SK-N-SH treated with all-trans-retinoic acid at 6 μM for 48 hours (cell line): ENCODE measurements around the gene PHLDA3.

ENCODE experiments used
- ATAC-seq: fragments of 200-7000 bp; cut with Tn5 transposase; 3 replicates; pipeline ENCODE4 v1.9.1; 2020; ENCODE audit warnings: mild to moderate bottlenecking, moderate library complexity
- ARNTL ChIP-seq: fragments of 450-650 bp; formaldehyde crosslinking; IDR thresholded peaks from 2 replicates; pipeline ENCODE4 v1.5.0; 2020; ENCODE audit warnings: low read depth, mild to moderate bottlenecking, moderate library complexity, borderline replicate concordance
- BACH2 ChIP-seq: fragments of 250-450 bp; sonication (Bioruptor Pico); IDR thresholded peaks from 2 replicates; pipeline ENCODE4 v1.9.0; 2021; ENCODE audit warnings: mild to moderate bottlenecking, borderline replicate concordance
- CREB5 ChIP-seq: fragments of 250-450 bp; sonication (Bioruptor Pico); IDR thresholded peaks from 2 replicates; pipeline ENCODE4 v1.5.1; 2020; ENCODE audit warnings: low read depth, mild to moderate bottlenecking, moderate library complexity
- CSDC2 ChIP-seq: fragments of 250-450 bp; sonication (Bioruptor Pico); IDR thresholded peaks from 2 replicates; pipeline ENCODE4 v1.5.0; 2020; ENCODE audit warnings: mild to moderate bottlenecking, moderate library complexity
- CSRNP3 ChIP-seq: fragments of 250-450 bp; sonication (Bioruptor Pico); IDR thresholded peaks from 2 replicates; pipeline ENCODE4 v1.5.1; 2021; ENCODE audit warnings: mild to moderate bottlenecking, moderate library complexity
- GLIS3 ChIP-seq: fragments of 250-450 bp; sonication (Bioruptor Pico); IDR thresholded peaks from 2 replicates; pipeline ENCODE4 v1.5.0; 2020; ENCODE audit warnings: mild to moderate bottlenecking, moderate library complexity
- ISL1 ChIP-seq: fragments of 250-450 bp; sonication (Bioruptor Pico); IDR thresholded peaks from 2 replicates; pipeline ENCODE4 v2.1.2; 2022; ENCODE audit warnings: mild to moderate bottlenecking, moderate library complexity
- PATZ1 ChIP-seq: fragments of 250-450 bp; sonication (Bioruptor Pico); IDR thresholded peaks from 2 replicates; pipeline ENCODE4 v1.8.0; 2020; ENCODE audit warnings: mild to moderate bottlenecking, moderate library complexity, borderline replicate concordance
- POU6F1 ChIP-seq: fragments of 250-450 bp; sonication (Bioruptor Pico); IDR thresholded peaks from 2 replicates; pipeline ENCODE4 v1.8.0; 2021; ENCODE audit warnings: low read depth, mild to moderate bottlenecking, moderate library complexity, borderline replicate concordance
- PPARA ChIP-seq: fragments of 250-450 bp; sonication (Bioruptor Pico); IDR thresholded peaks from 2 replicates; pipeline ENCODE4 v1.5.0; 2020; ENCODE audit warnings: mild to moderate bottlenecking, borderline replicate concordance
- SNAI2 ChIP-seq: fragments of 250-450 bp; sonication (Bioruptor Pico); IDR thresholded peaks from 2 replicates; pipeline ENCODE4 v1.5.0; 2020; ENCODE audit warnings: mild to moderate bottlenecking, moderate library complexity
- TCF4 ChIP-seq: fragments of 250-450 bp; sonication (Bioruptor Pico); IDR thresholded peaks from 2 replicates; pipeline ENCODE4 v1.8.0; 2021; ENCODE audit warnings: mild to moderate bottlenecking, moderate library complexity, borderline replicate concordance
- TOX ChIP-seq: fragments of 250-450 bp; sonication (Bioruptor Pico); IDR thresholded peaks from 2 replicates; pipeline ENCODE4 v1.8.0; 2021; ENCODE audit warnings: mild to moderate bottlenecking, moderate library complexity, borderline replicate concordance
- TSHZ2 ChIP-seq: fragments of 250-450 bp; sonication (Bioruptor Pico); IDR thresholded peaks from 2 replicates; pipeline ENCODE4 v1.5.0; 2020; ENCODE audit warnings: mild to moderate bottlenecking, moderate library complexity
- ZC3H10 ChIP-seq: fragments of 250-450 bp; sonication (Bioruptor Pico); IDR thresholded peaks from 2 replicates; pipeline ENCODE4 v1.5.1; 2021; ENCODE audit warnings: mild to moderate bottlenecking, moderate library complexity
- ZFP30 ChIP-seq: fragments of 450-650 bp; formaldehyde crosslinking; IDR thresholded peaks from 2 replicates; pipeline ENCODE4 v1.5.0; 2022; ENCODE audit warnings: mild to moderate bottlenecking, moderate library complexity
- ZNF70 ChIP-seq: fragments of 450-650 bp; formaldehyde crosslinking; IDR thresholded peaks from 2 replicates; pipeline ENCODE4 v1.5.0; 2020; ENCODE audit warnings: mild to moderate bottlenecking, moderate library complexity
- ZNF8 ChIP-seq: fragments of 450-650 bp; formaldehyde crosslinking; IDR thresholded peaks from 2 replicates; pipeline ENCODE4 v1.5.0; 2020; ENCODE audit warnings: mild to moderate bottlenecking, moderate library complexity

Gene PHLDA3

GRCh38 chr1:201434266-201434665, 34.7 kb downstream of the PHLDA3 start:
- TF ChIP-seq CSDC2 (CRISPR knock-in tag) = no peak
- TF ChIP-seq CREB5 (CRISPR knock-in tag) = no peak
- TF ChIP-seq GLIS3 (CRISPR knock-in tag) = no peak
- TF ChIP-seq BACH2 (CRISPR knock-in tag) = no peak
- TF ChIP-seq ZNF70 = no peak
- TF ChIP-seq TSHZ2 (CRISPR knock-in tag) = no peak
- TF ChIP-seq CSRNP3 (CRISPR knock-in tag) = no peak
- no peak for TF ChIP-seq SNAI2
- no peak for TF ChIP-seq PATZ1
- TF ChIP-seq TOX (CRISPR knock-in tag) = no peak
- TF ChIP-seq POU6F1 (CRISPR knock-in tag) = no peak
- ATAC-seq = no peak

- no peak for ATAC-seq
Observed at GRCh38 chr1:201433609-201434008, 35.4 kb downstream of the PHLDA3 start.

More at GRCh38 chr1:201433609-201434008, 35.4 kb downstream of the PHLDA3 start:
- TF ChIP-seq ZFP30 (CRISPR knock-in tag) = no peak
- TF ChIP-seq CSDC2 (CRISPR knock-in tag) = no peak
- no peak for TF ChIP-seq PPARA (CRISPR knock-in tag)
- no peak for TF ChIP-seq SNAI2
- no peak for TF ChIP-seq BACH2 (CRISPR knock-in tag)
- no peak for TF ChIP-seq ARNTL (CRISPR knock-in tag)
- TF ChIP-seq ZC3H10 (CRISPR knock-in tag) = no peak
- no peak for TF ChIP-seq ZNF8 (CRISPR knock-in tag)
- no peak for TF ChIP-seq TCF4 (CRISPR knock-in tag)
- TF ChIP-seq CREB5 (CRISPR knock-in tag) = no peak
- TF ChIP-seq GLIS3 (CRISPR knock-in tag) = no peak
- TF ChIP-seq ISL1 = no peak
- TF ChIP-seq POU6F1 (CRISPR knock-in tag) = no peak
